Stimulated activated CD4-positive, alpha-beta T cell treated with anti-CD3 and anti-CD28 coated beads, Interleukin-15, amount 100 ng/mL, for 24 hours (primary cell): ENCODE data around the gene MGP.

Experiments used
- DNase-seq: peaks from one replicate; pipeline ENCODE4 v3.0.0-alpha.2; 2020

The MGP gene

DNA sequence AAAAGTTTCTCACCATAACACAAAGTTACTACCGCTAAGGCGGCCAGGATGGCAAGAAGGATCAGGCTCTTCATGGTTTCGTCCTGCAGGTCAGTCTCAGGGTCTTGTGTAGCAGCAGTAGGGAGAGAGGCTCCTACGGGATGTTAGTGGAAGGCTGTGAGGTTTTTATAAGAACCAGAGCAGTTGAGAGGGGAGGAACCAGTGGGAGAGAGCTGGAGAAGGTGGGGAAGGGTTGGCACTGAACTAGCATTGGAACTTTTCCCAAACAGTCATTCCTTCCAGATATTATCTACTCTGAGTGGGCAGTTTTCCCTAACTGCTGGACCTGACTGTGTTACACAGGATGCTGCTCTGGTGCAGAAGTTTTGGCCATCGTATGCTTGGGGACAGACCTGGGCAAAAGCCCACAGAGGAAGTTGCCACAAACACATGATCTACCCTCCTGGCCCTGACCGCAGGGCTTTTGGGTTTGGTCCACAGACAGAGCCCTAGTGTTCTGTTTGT lies at the start of gene MGP:
Gene MGP (minus strand): TSS at position 137 of the 504 bp plus-strand sequence. CDS start 63 bp downstream, at position 74.
- DNase-seq = no peak

DNA sequence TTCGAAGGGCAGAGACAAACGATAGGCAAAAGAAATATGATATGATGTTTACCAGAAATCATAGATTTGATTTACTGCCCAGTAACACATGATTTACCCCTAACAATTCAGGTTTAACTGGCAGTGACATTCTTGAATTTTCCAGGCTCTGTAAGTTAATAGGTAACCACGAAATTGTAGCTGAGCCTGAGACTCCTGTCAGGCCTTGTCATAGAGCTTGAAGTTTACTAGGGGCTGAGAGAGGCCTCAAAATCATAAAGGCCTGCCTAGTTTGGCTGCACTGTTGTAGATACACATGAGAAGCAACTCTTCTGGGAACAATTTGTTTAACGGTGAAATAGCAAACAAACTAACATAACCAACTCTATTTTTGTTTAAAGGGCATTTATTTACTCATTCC lies 49.4 kb upstream of the MGP start:
- DNase-seq = no peak

DNA sequence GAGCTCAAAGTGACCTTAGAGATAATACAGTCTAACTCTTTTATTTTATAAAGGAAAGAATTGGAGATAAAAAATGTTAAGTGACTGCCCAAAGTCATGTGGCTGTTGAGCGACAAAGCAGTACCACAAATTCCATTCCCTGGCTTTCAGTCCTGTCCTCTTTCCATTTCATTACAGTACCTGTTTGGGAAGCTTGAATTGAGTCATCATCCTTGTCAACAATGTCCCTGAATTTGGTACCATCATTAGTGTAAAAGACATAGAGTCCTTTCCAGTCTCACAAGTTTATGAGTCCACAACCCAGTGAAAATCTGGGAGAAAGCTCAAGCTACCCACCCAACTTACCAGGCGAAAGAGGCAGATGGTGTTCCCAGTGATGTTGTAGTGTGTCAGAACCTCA lies 48.9 kb upstream of the MGP start:
- DNase-seq = no peak

DNA sequence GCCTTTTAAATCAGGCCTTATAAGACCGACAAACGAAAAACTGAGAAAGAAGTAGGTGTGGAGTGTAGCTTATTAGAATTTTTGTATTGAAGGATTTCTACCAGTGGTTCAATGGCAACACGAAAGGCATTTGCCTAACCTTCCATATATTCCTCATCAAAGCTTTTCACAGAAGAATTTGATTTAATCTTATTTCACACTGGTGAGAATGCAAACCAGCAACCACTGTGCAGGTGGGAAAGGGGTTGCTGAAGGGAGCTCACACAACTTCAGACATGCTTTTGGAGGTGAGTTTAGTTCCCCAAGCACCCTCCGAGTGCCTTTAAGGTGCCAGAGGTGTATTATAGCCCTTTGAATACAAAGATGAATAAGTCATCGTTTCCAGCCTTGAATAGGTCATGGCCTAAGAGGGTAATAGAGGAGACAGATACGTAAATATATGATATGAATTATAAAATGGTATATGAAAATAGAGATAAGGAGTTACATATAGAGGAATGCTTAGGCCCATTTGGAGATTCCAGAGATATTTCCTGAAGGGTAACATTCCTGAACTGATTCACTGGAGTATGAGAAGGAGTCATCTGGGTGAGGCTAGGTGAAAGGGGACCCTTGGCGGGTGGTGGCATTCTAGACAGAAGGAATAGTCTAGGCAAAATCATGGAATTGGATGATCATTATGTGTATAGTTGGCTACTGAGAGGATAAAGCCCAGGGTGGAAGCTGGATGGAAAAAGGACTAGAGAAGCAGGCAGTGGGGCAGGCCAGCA lies 46.3 kb upstream of the MGP start:
- no peak for DNase-seq

DNA sequence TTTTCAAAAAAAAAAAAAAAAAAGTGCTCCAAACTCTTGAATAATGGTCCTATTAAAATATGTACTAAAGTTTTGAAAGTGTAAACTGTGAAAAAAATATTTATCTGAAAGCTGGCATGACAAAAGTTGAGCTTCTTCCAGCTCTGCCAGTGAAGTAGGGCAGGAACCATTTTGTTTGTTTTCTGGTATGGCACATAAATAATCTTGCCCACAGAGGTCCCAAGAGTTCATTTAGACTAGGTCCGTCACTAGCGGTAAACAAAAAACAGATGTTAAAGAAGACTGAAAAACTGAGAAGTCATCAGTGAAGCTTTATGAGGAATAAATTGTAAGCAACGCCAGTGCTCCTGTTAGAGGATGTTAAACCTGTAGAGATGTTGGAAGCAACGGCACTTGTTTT lies 45.7 kb upstream of the MGP start:
- DNase-seq = no peak

DNA sequence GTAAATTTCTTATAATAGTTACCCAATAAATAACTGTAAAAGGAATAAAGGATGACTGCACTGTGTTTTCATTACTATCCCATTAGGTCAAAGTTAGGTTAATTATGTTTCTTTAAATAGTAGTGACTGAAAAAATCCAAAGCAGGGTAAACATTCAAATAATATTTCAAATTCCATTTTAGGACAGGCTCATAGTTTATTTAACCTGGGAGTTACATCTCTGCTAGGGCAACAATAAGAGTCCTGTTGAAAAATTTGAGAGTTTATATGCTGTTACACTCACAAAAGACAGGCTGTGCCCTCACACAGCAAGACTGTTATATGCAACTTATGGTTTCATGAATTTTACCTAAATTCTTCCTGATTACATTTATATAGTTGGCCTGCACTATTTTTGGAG lies 44.6 kb upstream of the MGP start:
- no peak for DNase-seq

DNA sequence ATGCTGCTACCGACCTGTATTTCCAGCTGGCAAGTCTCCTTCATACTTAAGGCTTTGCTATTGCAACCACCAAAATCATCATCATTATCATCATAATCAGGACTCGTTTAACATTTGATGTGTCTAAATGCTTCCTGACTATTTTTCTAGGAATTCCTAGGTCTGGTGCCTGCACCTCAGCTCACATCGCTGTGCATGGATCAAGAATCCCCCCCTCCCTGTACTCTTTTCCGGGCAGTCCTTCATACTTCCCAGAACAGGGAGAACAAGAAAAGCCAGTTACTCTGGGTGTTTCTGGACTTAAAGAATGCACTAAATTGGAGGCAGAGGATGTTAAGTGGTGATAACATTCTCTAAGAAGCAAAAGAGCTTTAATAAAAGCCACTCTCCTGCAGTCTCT lies 43.3 kb upstream of the MGP start:
- no peak for DNase-seq

DNA sequence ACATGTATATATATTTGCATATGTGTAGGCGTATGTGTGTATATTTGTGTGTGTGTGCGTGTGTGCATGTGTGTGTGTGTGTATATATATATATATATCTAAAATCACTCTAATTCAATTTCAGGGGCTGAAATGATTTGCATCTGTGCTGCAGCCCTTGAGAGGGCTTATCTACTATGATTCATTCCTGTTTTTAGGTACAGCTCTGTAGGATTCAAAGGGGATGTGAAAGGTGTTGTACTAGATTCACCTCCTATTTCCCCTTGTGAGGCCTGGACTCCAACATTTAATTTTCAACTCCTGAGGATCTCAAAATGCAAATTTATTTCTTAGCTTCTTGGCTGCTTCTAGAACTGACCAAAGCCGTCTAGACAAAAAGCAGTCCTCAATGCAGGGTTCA lies 41.6 kb upstream of the MGP start:
- DNase-seq = no peak

DNA sequence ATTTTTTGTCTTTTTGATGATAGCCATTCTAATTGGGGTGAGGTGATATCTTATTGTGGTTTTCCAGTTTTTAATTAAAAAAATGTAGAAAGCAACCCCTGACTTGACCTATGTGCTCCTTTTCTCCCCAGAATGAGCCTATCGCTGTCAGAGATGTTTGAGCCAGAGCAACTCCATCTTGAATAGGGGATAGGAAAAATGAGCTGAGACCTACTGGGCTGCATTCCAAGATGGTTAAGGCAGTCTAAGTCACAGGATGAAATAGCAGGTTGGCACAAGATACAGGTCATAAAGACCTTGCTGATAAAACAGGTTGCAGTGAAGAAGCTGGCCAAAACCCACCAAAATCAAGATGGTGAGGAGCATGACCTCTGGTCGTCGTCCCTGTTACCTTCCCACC lies 38.9 kb upstream of the MGP start:
- DNase-seq = no peak

DNA sequence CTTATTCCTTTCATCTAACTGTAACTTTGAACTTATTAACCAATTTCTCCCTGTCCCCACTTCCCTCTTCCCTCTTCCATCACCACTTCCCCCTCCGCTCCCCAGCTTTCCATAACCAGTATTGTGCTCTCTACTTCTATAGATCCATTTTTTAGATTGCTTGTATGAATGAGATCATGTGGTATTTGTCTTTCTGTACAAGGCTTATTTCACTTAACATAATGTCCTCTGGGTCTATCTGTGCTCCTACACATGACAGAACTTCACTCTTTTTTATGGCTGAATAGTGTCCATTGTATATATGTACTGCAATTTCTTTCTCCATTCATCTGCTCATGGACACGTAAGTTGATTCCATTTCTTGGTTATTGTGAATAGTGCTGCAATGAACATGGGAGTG lies 38.3 kb upstream of the MGP start:
- DNase-seq = no peak

DNA sequence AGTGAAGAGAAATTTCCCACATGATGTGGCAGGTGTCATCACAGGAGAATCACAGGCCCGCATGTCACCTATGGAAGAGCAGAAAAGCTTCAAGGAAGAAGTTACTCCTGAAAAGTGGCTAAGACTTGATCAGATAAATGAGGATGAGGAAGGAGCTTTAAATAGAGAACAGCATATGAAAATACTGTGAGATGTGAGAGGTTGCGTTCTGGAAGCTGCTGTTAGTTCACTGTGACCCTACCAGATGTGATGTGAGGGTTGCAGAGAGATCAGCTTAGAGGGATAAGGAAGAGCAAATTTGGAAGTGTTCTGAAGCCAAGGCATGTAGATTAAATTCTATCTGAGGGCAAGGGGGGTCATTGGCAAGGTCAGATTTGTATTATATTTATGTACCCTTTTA lies 35.6 kb upstream of the MGP start:
- DNase-seq = no peak

DNA sequence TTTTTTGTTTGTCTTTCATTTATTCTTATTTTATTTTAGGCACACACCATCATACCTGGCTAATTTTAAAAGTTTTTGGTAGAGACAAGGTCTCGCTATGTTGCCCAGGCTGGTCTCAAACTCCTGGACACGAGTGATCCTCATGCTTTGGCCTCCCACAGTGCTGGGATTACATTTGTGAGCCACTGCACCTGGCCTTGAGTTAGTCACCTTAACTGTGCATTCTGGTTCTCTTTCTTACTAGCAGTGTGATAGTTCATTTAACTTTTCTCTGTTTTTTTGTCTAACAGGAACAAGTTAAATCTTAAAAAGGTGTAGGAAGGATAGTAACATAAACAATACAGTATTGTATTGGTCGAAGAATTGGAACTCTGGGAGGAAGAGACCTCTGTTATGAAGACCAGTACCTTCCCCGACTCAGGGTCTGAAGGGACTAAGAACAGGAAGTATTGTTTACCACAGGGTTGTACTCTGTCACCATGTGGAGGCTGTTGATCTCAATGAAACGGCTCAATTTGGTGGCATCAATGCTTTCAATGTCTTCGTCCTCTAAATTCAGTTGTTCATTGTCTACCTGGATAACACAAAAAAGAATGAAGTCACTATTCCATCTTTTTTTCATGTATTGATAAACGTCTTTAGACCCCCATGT lies 34.9 kb upstream of the MGP start:
- no peak for DNase-seq

DNA sequence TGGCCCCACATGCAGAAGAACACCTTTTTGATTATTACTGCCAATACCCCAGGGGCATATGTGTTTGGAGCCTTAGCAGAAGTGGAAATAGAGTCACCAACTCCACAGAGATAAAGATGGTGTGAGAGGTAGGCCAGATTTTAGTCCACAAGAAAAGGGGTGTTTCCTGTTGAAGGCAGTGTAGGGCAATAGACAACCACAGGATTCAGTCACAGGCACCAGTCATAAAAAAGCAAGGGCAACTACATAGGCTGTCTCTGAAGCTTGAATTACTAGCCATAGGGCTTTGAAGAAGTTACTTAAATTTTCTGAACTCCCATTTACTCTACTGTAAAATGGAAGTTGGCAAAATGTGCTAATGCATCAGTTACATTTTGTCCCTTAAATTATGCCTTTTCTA lies 33.8 kb upstream of the MGP start:
- DNase-seq = no peak

DNA sequence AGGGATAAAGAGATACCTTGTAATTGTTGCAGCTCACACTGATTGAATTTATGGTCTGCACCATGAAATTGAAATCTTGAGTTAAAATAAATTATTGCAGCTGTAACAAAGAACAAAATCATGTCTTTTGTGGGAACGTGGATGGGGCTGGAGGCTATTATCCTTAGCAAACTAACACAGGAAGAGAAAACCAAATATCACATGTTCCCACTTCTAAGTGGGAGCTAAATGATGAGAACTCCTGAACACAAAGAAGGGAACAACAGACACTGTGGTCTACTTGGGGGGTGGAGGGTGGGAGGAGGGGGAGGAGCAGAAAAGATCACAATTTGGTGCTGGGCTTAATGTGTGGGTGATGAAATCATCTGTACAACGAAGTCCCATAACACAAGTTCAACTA lies 30.1 kb upstream of the MGP start:
- DNase-seq = no peak

DNA sequence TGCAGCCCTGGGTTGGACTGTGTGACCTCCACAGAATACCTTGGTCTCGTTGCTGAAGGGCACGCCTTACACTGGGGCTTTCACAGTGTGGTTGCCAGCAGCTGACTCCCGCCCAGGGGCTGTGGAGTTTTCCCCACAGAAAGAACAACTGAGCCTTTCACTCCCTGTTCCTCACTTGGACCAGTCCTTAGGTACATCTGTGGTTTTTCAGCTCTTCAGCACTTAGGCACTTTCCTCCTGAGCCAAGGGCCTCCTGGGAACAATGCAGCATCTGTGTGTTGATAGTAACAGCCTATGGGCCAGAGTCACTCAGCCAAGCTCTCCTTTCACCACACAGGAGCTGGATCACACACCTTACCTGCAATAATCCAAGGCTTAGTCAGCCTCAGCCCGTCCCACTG lies 27.7 kb upstream of the MGP start:
- no peak for DNase-seq

DNA sequence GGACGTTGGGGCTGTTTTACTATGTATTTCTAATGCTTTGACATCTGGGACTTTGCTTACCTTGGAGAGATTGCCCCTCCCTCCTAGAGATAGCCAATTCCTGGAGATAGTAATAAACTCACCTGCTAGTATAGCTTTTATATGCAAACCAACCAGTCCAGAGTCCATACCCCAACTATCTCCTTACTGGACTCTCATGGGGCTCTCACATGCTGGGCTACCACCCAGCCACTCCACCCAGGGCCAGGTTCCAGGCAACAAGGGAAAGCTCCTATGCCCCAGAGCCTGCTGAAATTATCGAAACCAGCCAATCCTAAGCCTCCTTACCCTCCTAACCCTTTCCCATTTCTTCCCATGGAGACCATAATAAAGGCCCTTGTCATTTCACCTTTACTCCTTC lies 25.5 kb upstream of the MGP start:
- DNase-seq = no peak

DNA sequence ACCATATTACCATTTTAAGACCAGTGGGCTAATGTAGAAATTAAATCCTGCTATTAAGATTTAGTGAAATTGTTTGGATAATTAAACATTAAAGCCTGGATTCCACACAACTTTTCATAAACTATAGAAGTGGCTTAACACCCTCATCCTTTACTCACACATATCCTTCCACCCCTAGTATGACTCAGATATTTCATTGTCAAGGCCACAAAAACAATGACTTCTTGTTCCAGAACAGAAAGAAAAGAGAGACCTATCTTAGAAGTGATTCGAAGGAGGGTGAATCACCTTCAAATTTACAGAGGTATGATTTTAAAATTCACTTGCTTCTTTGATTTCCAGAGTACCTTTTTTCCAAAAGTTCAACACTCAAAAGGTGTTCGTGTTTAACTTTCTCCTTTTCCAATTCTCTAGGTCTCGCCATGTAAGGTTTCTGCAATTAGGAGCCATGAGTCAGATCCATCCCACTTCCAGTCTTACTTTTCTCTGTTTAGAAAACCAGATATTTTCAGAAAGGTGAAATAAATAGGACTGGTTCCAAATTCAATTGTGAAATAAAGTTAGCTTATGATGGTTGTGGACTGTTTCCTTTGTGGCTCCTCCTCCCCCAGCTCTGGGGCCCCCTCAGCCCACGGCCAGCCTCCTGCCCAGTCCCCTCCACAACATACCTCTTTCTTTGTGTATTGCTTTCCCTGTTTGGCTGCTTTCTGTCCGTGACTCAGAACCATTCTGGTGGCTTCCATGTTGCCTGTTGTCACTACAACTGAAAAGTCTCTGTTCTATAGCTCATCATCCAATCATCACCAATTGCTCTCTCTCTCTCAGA lies 24.6 kb upstream of the MGP start:
- peak; percentile 50 for DNase-seq

DNA sequence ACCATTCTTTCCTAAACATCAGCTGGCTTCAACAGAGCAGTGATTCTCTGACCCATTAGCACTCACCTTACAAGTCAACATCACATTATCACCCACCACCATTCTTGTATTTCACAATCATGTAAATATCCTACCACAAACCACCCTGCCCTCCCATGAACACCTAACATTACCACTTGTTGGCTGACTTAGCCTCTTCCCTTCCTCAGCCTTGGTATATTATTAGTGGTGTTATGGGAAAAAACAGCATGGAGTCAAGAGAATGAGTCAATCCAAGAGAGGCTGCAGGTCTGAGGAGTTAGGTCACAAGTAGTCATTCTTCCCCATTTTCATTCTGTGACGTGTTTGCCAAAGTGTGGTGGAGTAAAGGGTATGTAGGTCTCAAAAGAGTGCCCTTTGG lies 22.3 kb upstream of the MGP start:
- no peak for DNase-seq

DNA sequence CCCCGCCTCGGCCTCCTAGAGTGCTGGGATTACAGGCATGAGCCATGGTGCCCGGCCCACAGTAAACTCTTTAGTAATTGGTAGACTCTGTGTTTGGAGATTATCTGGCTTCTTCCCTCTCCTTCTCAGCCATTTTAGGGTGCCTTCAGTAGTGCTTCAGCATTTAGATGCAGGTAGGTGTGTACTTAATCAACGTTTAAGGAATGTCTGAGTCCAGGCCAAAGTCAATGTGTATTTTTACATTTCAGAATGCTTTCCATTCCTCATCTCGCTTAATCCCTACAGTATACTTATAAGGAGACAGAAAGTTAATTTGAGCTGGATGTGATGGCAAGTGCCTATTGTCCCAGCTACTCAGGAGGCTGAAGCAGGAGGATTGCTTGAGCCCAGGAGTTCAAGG lies 20.5 kb upstream of the MGP start:
- DNase-seq = no peak

DNA sequence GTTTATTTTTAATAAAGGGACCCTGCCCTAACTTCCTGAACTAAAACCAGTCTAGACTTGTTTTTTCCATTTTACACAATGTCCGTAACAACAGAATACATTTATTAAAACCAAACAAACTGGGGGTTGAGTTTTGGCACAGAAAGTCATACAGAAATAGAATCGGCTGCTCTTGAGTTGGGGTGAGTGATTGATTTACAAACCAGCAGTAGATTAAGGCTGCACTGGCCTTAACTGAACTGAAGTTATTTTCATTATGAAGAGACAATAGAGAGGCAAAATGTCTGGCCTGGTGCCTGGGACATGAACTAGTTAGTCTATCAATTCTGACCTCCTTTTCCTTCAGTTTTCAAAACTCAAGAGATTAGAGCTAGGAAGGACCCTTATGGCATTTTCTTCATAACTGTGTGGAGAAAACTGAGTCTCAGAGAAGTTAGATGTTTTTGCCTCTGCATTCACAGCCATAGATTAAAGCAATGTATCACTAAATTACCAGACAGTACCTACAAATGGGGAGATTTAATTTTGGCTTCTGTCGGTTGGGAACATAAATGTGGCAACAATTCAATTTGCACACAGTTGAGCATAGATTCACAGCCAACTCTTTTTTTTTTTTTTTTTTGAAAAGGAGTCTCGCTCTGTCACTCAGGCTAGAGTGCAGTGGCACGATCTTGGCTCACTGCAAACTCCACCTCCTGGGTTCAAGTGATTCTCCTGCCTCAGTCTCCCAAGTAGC lies 19.8 kb upstream of the MGP start:
- no peak for DNase-seq

DNA sequence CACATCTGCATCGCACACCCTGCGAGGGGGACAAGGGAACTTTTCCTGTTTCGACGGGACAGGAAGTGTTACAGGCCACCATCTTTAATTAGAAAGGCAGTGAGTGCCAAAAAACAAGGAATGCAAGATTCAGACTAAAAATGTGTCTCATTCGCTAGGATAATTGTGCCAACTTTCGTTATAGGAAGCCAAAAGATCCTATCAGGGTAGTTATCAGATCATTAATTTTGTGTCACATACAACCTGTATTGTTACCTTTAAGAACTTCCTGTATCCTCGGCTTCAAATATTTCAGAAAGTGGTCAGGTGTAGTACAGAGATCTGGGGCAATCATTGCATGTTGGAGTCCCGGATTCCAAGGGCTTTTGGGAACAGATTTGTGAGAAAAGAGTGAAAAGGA lies 19.2 kb upstream of the MGP start:
- no peak for DNase-seq

DNA sequence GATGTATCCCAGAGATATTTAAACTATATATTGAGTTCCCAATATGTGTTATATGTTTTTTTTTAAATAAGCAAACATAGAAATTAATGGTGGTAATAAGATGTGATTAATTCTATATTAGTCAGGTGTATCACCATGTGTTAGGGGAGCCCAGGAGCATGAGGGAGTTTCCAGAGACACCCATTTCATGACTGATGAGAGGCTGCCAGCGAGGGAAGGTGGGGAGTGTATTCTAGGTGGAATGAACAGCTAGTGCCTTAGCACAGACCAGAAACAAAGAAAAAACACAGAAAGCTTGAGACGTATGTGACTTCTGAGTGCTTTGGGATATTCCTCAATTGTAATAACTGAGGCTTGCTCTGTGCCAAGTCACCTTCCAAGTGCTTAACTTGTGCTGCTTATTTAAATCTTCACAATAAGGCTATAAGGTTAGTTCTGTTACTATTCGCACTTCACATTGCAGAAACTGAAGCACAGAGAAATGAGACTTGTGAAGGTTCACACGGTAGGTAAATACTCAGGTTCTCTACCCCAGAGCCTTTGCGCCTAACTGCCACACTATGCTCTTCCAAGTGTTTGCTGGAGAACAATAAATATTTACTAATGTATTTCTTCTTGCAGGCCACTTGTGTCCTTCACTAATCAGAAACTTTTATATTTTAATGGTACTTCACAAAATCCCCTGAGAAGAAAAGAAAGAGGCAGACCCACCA lies 17.9 kb upstream of the MGP start:
- no peak for DNase-seq
